ENCODE measurements around the gene MPPED2.
A peak's percentile ranks its signal among the peaks of the same experiment; 100 is the strongest.

The MPPED2 gene

DNA sequence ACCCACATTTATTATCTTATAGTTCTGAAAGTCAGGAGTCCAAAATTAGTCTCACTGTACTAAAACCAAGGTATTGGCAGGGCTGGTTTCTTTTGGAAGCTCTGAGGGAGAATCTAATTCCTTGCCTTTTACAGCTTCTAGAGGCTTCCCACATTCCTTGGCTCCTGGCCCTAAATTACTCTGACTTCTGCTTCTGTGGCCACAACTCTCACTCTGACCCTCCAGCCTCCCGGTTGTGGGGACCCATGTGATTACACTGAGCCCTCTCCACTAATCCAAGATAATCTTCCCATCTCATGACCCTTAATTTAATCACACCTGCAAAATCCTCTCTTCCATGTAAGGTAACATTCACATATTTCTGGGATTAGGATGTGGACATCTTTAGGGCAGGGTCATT lies 152.3 kb downstream of the MPPED2 start:
- no peak for DNase-seq
- H3K23ac ChIP-seq (ENCODE audit: low read length), result no peak overlapping the region
- no CpG with 5 or more reads among the region's 1 CpG for WGBS (ENCODE audit: extremely low coverage, insufficient coverage, low lambda C conversion rate)

GRCh38 chr11:30432716-30433115 lies 153.4 kb downstream of the MPPED2 start:
- DNase-seq, result peak; percentile 86
- no CpG with 5 or more reads among the region's 2 CpGs for WGBS (ENCODE audit: extremely low coverage, insufficient coverage, low lambda C conversion rate)

More for the DNA sequence above, 152.3 kb downstream of the MPPED2 start:
- no peak overlapping the region for H3K18ac ChIP-seq (ENCODE audit: low read length)
- H3K36me3 ChIP-seq (ENCODE audit: control insufficient read depth, insufficient read depth, low read length), result no peaks in the 10 kb centered on the region
- H3K79me1 ChIP-seq (ENCODE audit: low read length), result no peaks in the 10 kb centered on the region
- H3K4me1 ChIP-seq (ENCODE audit: control insufficient read depth, low read depth, low read length), result peaks cover 5% of the 10 kb centered on the region
- H4K5ac ChIP-seq (ENCODE audit: low read length), result no peak overlapping the region
- H3K4me2 ChIP-seq (ENCODE audit: low read length), result no peak overlapping the region
- H3K9ac ChIP-seq (ENCODE audit: low read length), result no peak overlapping the region
- no peak overlapping the region for H2BK120ac ChIP-seq (ENCODE audit: low read depth, low read length)
- H3K56ac ChIP-seq (ENCODE audit: low read length), result no peak overlapping the region
- H4K8ac ChIP-seq (ENCODE audit: low read depth, low read length), result no peak overlapping the region
- no peak overlapping the region for H2AK5ac ChIP-seq (ENCODE audit: low read length)
- no peak overlapping the region for H2BK5ac ChIP-seq (ENCODE audit: low read length)
- no peaks in the 10 kb centered on the region for H3K79me2 ChIP-seq (ENCODE audit: control insufficient read depth, insufficient read depth, low read length)
- H3K4ac ChIP-seq (ENCODE audit: low read depth, low read length), result no peak overlapping the region
- H3K4me3 ChIP-seq (ENCODE audit: low read length), result no peak overlapping the region
- H3K27me3 ChIP-seq (ENCODE audit: insufficient read depth, low read length, poor library complexity), result no peaks in the 10 kb centered on the region
- H2BK15ac ChIP-seq (replicated peaks; ENCODE audit: low read depth), result no peak overlapping the region
- H3K27ac ChIP-seq (ENCODE audit: low read depth, low read length), result no peak overlapping the region

DNA sequence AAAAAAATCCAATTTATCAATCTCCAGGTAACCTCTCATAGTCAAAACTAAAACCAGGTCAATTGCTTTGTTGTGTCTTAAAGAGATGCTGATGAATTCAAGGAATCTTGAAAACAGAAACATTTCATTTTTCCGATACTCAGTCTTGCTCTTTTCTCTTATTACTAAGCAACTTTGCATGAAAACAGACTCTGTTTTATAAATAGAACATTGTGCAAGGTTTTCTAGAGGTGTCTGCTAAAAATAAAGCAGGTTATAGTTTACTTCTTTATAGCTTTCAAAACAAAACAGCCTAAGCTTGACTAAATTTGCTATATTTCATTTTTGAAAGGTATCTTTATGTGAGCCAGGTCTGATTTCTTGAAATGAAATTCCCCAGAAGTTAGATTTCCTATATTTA lies 154.0 kb downstream of the MPPED2 start:
- WGBS (ENCODE audit: extremely low coverage, insufficient coverage, low lambda C conversion rate), result no CpG with 5 or more reads among the region's 1 CpG
- Histone ChIP-seq H3K9ac (ENCODE audit: low read length) (no peak overlapping the region), H3K4me1 (ENCODE audit: control insufficient read depth, low read depth, low read length) (peaks cover 5% of the 10 kb centered on the region), H3K27me3 (ENCODE audit: insufficient read depth, low read length, poor library complexity) (no peaks in the 10 kb centered on the region), H3K36me3 (ENCODE audit: control insufficient read depth, insufficient read depth, low read length) (no peaks in the 10 kb centered on the region), H3K23ac (ENCODE audit: low read length) (no peak overlapping the region), H4K5ac (ENCODE audit: low read length) (no peak overlapping the region), H3K4ac (ENCODE audit: low read depth, low read length) (no peak overlapping the region), H4K8ac (ENCODE audit: low read depth, low read length) (no peak overlapping the region), H3K56ac (ENCODE audit: low read length) (no peak overlapping the region), H3K79me2 (ENCODE audit: control insufficient read depth, insufficient read depth, low read length) (no peaks in the 10 kb centered on the region), H3K4me2 (ENCODE audit: low read length) (no peak overlapping the region), H2BK5ac (ENCODE audit: low read length) (no peak overlapping the region), H2BK15ac (replicated peaks; ENCODE audit: low read depth) (no peak overlapping the region), H3K18ac (ENCODE audit: low read length) (peak overlapping the region; percentile 51), H3K27ac (ENCODE audit: low read depth, low read length) (no peak overlapping the region), H2BK120ac (ENCODE audit: low read depth, low read length) (no peak overlapping the region), H3K79me1 (ENCODE audit: low read length) (no peaks in the 10 kb centered on the region), H2AK5ac (ENCODE audit: low read length) (no peak overlapping the region), H3K4me3 (ENCODE audit: low read length) (no peak overlapping the region)
- no peak for DNase-seq

More at GRCh38 chr11:30432716-30433115, 153.4 kb downstream of the MPPED2 start:
- Histone ChIP-seq H3K18ac (ENCODE audit: low read length) (no peak overlapping the region), H2BK120ac (ENCODE audit: low read depth, low read length) (no peak overlapping the region), H3K56ac (ENCODE audit: low read length) (no peak overlapping the region), H4K8ac (ENCODE audit: low read depth, low read length) (no peak overlapping the region), H3K79me1 (ENCODE audit: low read length) (no peaks in the 10 kb centered on the region), H2AK5ac (ENCODE audit: low read length) (no peak overlapping the region), H3K23ac (ENCODE audit: low read length) (no peak overlapping the region), H3K4me2 (ENCODE audit: low read length) (no peak overlapping the region), H3K4me3 (ENCODE audit: low read length) (no peak overlapping the region), H3K4ac (ENCODE audit: low read depth, low read length) (no peak overlapping the region), H3K36me3 (ENCODE audit: control insufficient read depth, insufficient read depth, low read length) (no peaks in the 10 kb centered on the region), H2BK15ac (replicated peaks; ENCODE audit: low read depth) (no peak overlapping the region), H2BK5ac (ENCODE audit: low read length) (no peak overlapping the region), H3K4me1 (ENCODE audit: control insufficient read depth, low read depth, low read length) (peaks cover 5% of the 10 kb centered on the region), H4K5ac (ENCODE audit: low read length) (no peak overlapping the region), H3K9ac (ENCODE audit: low read length) (no peak overlapping the region), H3K27me3 (ENCODE audit: insufficient read depth, low read length, poor library complexity) (no peaks in the 10 kb centered on the region), H3K79me2 (ENCODE audit: control insufficient read depth, insufficient read depth, low read length) (no peaks in the 10 kb centered on the region), H3K27ac (ENCODE audit: low read depth, low read length) (no peak overlapping the region)

- no peak overlapping the region for H3K27ac ChIP-seq (ENCODE audit: low read depth, low read length)
- H3K4me1 ChIP-seq (ENCODE audit: control insufficient read depth, low read depth, low read length), result peaks cover 5% of the 10 kb centered on the region
- no peak overlapping the region for H2BK15ac ChIP-seq (replicated peaks; ENCODE audit: low read depth)
- H3K23ac ChIP-seq (ENCODE audit: low read length), result no peak overlapping the region
- no peak overlapping the region for H3K4me2 ChIP-seq (ENCODE audit: low read length)
- no peak overlapping the region for H3K18ac ChIP-seq (ENCODE audit: low read length)
- peak; percentile 96 for DNase-seq
- no peak overlapping the region for H4K5ac ChIP-seq (ENCODE audit: low read length)
- peak overlapping the region; percentile 52 for H3K4ac ChIP-seq (ENCODE audit: low read depth, low read length)
- H3K36me3 ChIP-seq (ENCODE audit: control insufficient read depth, insufficient read depth, low read length), result no peaks in the 10 kb centered on the region
- H4K8ac ChIP-seq (ENCODE audit: low read depth, low read length), result no peak overlapping the region
- H3K79me2 ChIP-seq (ENCODE audit: control insufficient read depth, insufficient read depth, low read length), result no peaks in the 10 kb centered on the region
- no CpG with 5 or more reads among the region's 4 CpGs for WGBS (ENCODE audit: extremely low coverage, insufficient coverage, low lambda C conversion rate)
- H3K56ac ChIP-seq (ENCODE audit: low read length), result no peak overlapping the region
- H2BK5ac ChIP-seq (ENCODE audit: low read length), result no peak overlapping the region
- no peaks in the 10 kb centered on the region for H3K27me3 ChIP-seq (ENCODE audit: insufficient read depth, low read length, poor library complexity)
- H3K4me3 ChIP-seq (ENCODE audit: low read length), result no peak overlapping the region
- H3K9ac ChIP-seq (ENCODE audit: low read length), result no peak overlapping the region
- H2BK120ac ChIP-seq (ENCODE audit: low read depth, low read length), result no peak overlapping the region
- H2AK5ac ChIP-seq (ENCODE audit: low read length), result no peak overlapping the region
- no peaks in the 10 kb centered on the region for H3K79me1 ChIP-seq (ENCODE audit: low read length)
These were observed 154.9 kb downstream of the MPPED2 start for GRCh38 chr11:30431127-30431814.

- H3K56ac ChIP-seq (ENCODE audit: low read length), result no peak overlapping the region
- no peak overlapping the region for H2BK120ac ChIP-seq (ENCODE audit: low read depth, low read length)
- H3K9ac ChIP-seq (ENCODE audit: low read length), result no peak overlapping the region
- H3K18ac ChIP-seq (ENCODE audit: low read length), result no peak overlapping the region
- no peak overlapping the region for H2BK15ac ChIP-seq (replicated peaks; ENCODE audit: low read depth)
- H2AK5ac ChIP-seq (ENCODE audit: low read length), result no peak overlapping the region
- no peak overlapping the region for H3K27ac ChIP-seq (ENCODE audit: low read depth, low read length)
- H4K8ac ChIP-seq (ENCODE audit: low read depth, low read length), result no peak overlapping the region
- no peak overlapping the region for H3K4ac ChIP-seq (ENCODE audit: low read depth, low read length)
- H3K79me1 ChIP-seq (ENCODE audit: low read length), result no peaks in the 10 kb centered on the region
- no peak overlapping the region for H3K4me3 ChIP-seq (ENCODE audit: low read length)
- no CpG with 5 or more reads among the region's 2 CpGs for WGBS (ENCODE audit: extremely low coverage, insufficient coverage, low lambda C conversion rate)
- H3K4me1 ChIP-seq (ENCODE audit: control insufficient read depth, low read depth, low read length), result peaks cover 3% of the 10 kb centered on the region
- H3K4me2 ChIP-seq (ENCODE audit: low read length), result no peak overlapping the region
- no peaks in the 10 kb centered on the region for H3K36me3 ChIP-seq (ENCODE audit: control insufficient read depth, insufficient read depth, low read length)
- H3K79me2 ChIP-seq (ENCODE audit: control insufficient read depth, insufficient read depth, low read length), result no peaks in the 10 kb centered on the region
- H3K23ac ChIP-seq (ENCODE audit: low read length), result no peak overlapping the region
- H3K27me3 ChIP-seq (ENCODE audit: insufficient read depth, low read length, poor library complexity), result no peaks in the 10 kb centered on the region
- H2BK5ac ChIP-seq (ENCODE audit: low read length), result no peak overlapping the region
- DNase-seq, result no peak
- no peak overlapping the region for H4K5ac ChIP-seq (ENCODE audit: low read length)
These were observed 156.6 kb downstream of the MPPED2 start for GRCh38 chr11:30429550-30429949.

GRCh38 chr11:30426781-30427180 lies 159.4 kb downstream of the MPPED2 start:
- Histone ChIP-seq H4K5ac (ENCODE audit: low read length) (no peak overlapping the region), H3K9ac (ENCODE audit: low read length) (no peak overlapping the region), H3K27me3 (ENCODE audit: insufficient read depth, low read length, poor library complexity) (no peaks in the 10 kb centered on the region), H3K79me2 (ENCODE audit: control insufficient read depth, insufficient read depth, low read length) (no peaks in the 10 kb centered on the region), H3K18ac (ENCODE audit: low read length) (no peak overlapping the region), H2BK15ac (replicated peaks; ENCODE audit: low read depth) (no peak overlapping the region), H3K4me3 (ENCODE audit: low read length) (no peak overlapping the region), H3K79me1 (ENCODE audit: low read length) (no peaks in the 10 kb centered on the region), H3K36me3 (ENCODE audit: control insufficient read depth, insufficient read depth, low read length) (no peaks in the 10 kb centered on the region), H4K8ac (ENCODE audit: low read depth, low read length) (no peak overlapping the region), H2BK5ac (ENCODE audit: low read length) (no peak overlapping the region), H3K4me2 (ENCODE audit: low read length) (no peak overlapping the region), H3K4me1 (ENCODE audit: control insufficient read depth, low read depth, low read length) (peaks cover 6% of the 10 kb centered on the region), H3K56ac (ENCODE audit: low read length) (no peak overlapping the region), H2BK120ac (ENCODE audit: low read depth, low read length) (no peak overlapping the region), H2AK5ac (ENCODE audit: low read length) (no peak overlapping the region), H3K27ac (ENCODE audit: low read depth, low read length) (no peak overlapping the region), H3K4ac (ENCODE audit: low read depth, low read length) (no peak overlapping the region), H3K23ac (ENCODE audit: low read length) (no peak overlapping the region)
- no CpG with 5 or more reads among the region's 5 CpGs for WGBS (ENCODE audit: extremely low coverage, insufficient coverage, low lambda C conversion rate)
- no peak for DNase-seq

All from mesendoderm (in vitro differentiated cells).